NCI-H1694 treated with DMSO at 0.1 percent for 48 hours (cell line): ENCODE results near the gene PDGFRA.

Experiments
- DNase-seq: peaks from one replicate; lab custom pipeline; 2025; lab: John Stamatoyannopoulos, UW

PDGFRA gene

DNA sequence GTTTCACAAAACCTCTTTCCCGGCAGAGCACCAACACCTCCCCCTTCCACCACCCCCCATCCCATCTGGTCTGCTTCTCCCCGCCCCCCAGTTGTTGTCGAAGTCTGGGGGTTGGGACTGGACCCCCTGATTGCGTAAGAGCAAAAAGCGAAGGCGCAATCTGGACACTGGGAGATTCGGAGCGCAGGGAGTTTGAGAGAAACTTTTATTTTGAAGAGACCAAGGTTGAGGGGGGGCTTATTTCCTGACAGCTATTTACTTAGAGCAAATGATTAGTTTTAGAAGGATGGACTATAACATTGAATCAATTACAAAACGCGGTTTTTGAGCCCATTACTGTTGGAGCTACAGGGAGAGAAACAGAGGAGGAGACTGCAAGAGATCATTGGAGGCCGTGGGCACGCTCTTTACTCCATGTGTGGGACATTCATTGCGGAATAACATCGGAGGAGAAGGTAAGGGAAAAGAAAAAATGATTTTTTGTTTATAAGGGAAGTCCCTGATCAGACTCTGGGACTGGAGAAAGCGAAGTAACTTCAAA is at the start of gene PDGFRA:
TSS of gene PDGFRA (plus strand) at position 333 of the 541 bp plus-strand sequence. CDS start 29,476 bp downstream, outside the sequence.
- peak; percentile 2 for DNase-seq

DNA sequence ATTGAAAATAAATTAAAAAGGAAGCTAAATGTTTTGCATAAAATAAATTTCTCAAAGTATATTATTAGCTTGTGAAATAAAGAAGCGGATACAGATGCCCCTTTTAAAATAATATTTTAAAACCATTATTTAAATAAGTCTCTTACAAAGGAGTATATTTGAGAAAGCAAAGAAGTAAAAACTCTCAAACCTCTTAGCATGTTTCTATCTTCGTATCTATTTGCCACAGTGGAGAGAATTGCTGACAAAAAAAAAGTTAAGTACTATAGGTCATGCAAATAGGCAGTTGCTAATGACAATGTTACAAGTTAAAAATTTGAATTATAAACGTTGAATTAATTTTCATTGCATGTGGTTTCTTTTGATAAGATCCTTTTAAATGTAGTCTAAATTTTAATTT is 44.5 kb upstream of the PDGFRA start:
- no peak for DNase-seq

DNA sequence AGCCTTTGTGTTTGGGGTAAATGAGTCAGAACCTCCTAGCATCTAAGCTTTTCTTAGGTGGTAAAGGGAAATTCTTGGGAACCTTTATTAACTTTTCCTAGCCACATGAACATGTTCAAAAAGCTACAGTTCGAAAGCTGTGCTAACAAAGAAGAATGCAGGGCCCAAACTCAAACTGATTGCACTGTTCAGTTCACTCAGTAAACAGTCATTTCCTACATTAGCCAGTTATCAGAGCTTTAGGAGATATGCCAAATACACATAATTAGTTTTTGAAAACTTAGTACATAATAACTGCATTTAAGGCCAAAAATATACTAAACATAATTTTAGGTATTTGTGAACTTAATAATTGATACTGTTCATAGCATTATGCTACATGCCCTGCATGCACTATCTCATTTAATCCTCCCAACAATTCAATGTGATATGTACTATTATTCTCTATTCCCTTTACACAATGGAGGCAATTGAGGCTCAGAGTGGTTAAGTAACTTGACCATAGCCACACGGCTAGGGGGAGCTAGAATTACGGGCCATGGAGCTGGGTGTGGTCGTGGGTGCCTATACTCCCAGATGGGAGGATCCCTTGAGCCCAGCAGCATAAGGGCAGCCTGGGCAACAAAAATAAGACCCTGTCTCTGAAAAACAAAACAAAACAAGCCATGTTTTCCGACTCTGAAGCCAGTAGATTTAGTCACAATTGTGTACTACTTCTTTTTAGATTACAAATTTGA is 43.9 kb upstream of the PDGFRA start:
- DNase-seq: no peak

DNA sequence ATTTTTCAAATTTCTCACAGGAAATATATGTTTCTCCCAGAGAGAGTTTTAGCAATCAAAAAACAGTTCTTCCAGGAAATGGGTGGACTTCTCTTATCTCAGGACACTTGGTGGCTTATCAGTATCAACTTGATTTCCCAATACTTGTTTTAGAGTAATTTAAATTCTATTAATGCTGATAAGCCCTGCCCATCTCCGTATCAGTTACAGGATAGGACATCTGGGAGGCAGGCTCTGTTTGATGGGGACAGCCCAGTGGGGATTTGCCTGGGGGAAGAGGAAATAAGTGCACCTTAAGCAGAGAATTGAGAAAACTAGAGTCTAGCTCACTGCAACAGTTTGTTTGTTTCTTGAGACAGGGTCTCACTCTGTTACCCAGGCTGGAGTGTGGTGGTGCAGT is 43.2 kb upstream of the PDGFRA start:
- no peak for DNase-seq

DNA sequence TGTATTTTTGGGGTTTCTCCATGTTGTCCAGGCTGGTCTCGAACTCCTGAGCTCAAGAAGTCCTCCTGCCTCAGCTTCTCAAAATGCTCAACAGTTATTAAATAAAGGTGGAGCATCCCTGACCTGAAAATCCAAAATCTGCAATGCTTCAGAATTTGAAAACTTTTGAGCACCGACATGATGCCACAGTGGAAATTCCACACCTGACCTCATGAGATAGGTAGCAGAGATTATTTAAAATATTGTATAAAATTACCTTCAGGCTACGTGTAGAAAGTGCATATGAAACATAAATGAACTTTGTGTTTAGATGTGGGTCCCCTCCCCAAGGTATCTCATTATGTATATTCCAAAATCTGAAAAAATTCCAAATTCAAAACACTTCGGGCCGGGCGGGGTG is 42.7 kb upstream of the PDGFRA start:
- DNase-seq: no peak

DNA sequence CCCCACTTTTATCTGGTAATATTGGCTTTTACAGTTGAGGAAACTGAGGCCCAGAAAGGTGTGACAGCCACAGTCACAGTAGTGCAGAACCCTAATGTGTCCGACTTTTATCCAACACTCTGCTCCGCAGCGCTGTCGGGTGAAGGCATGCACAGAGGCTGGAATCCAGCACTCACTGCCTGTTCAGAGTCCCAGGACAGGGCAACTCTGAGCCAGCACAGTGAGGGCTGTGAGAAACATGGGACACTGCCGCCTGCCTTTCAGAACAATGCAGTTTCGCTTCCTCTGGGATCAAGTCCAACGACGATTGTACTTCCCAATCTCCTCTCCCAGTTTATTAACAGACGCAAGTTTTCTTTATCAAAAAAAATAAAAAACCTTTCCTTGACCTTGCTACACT is 41.9 kb upstream of the PDGFRA start:
- DNase-seq: no peak

DNA sequence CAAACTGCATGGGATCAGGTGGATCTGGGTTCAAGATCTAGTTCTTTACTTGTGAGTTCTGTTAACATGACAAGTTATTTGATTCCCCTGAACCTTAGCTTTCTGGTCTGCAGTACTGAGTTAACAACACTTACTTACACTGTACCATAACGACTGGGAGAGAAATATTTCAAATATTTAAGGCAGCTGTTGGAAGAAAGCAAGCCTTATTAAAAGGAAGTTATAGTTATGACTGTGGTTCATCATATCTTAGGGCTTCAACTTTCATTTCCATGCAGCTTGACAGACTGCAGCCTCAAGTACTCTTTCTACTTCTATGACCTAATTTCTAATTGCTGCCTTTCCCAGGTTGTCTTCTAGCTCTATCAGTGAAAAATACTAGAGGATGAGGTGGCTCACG is 40.0 kb upstream of the PDGFRA start:
- DNase-seq: no peak

- DNase-seq: no peak
These were observed 36.3 kb upstream of the PDGFRA start for GRCh38 chr4:54192811-54193210.

DNA sequence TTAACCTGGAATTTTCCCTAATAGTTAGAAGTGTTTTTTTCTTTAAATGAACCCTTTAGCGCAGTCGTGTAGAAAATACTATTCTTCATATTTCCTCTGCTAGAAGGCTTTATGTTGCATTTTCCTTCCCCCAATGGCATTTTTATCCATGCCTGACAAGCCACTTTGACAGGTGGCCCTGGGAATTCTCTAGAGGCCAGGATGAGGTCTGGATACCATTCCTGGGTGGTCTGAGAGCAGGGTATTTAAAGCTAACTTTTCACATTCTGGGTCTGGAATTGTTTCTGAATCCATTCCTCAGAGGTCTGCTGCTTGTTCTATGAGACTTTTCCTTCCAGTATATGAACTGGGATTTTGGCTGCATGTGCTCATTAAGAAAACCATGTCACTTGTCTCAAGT is 31.2 kb upstream of the PDGFRA start:
- DNase-seq: no peak

DNA sequence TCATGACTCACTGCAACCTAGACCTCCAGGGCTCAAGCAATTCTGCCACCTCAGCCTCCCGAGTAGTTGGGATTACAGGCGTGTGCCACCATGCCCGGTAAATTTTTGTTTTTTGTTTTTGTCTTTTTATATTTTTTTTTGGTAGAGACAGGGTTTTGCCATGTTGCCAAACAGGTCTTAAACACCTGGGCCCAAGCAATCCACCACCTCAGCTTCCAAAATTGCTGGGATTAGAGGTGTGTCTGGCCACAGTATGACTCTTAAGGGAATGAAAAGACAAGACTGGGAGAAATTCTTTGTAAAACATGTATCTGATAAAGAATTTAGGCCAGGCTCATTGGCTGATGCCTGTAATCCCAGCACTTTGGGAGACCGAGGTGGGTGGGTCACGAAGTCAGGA is 29.2 kb upstream of the PDGFRA start:
- DNase-seq: no peak

- DNase-seq: no peak
These were observed 19.5 kb upstream of the PDGFRA start for GRCh38 chr4:54209617-54210016.

DNA sequence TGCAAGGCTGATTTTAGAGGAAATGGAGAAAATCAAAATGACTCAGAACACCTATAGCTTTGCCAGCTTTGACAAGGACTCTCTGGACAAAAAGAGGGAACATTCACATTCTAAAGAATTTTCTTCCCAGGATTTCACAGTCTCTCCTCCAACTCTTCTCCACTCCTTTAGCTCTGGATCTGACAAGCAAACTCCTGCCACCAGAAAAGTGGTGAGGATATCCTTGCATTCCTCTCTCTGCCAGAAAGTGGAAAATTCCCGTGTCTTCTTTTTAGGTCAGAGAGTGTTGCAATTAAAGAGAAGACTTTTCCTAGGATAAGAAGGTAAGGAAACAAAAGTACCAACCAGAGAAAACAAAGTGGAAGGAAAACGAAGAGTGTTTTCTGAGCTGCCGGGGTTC is 16.1 kb upstream of the PDGFRA start:
- no peak for DNase-seq

DNA sequence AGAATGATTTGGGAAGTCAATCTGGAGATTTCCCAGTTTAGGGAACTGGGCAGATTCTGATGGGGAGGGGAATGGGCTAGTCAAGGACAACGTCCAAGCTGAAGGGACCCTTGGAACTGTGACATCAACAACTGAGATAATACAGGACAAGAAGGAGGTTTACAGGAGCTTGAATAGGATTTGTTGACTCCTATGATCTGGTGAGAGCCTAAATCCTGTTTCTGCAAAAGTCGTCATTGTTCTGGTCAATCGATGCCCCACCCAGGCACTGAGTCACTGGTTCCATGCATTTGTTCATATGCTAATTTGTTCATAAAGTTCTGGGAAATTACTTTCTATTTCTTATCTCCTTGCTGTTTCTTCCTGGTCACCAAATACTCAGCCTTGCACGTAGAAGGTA is 15.3 kb upstream of the PDGFRA start:
- no peak for DNase-seq

DNA sequence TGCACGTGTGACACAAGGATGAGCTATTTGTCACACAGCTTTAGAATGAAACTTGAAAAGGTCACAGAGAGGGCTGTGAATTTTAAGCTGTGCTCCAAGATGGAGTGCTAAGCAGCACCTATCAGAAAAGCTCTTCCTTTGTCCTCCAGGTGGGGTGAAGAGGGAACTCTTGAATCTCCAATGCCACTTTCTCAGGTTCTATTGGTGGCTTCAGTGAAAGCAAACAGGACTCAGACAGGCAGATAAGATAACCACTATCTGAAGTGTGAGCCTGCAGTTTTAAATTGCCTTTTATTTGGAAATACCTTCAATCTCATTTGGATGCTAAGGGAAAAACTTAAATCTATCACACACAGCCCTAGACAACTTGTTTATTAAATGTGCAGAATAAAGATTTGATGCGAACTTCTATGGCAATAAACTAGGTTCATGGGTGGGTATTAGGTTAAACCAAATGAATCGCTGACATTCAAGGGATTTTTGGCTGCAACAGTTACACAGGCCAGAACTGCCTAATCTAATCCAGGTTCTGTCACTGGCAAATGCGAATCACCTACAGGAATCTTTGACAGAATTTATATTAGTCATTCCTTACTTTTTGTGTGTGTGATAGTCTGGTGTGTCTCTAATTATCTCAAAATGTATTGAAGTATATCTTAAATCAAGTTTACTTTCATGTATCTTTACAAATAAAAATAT is 13.6 kb upstream of the PDGFRA start:
- no peak for DNase-seq

DNA sequence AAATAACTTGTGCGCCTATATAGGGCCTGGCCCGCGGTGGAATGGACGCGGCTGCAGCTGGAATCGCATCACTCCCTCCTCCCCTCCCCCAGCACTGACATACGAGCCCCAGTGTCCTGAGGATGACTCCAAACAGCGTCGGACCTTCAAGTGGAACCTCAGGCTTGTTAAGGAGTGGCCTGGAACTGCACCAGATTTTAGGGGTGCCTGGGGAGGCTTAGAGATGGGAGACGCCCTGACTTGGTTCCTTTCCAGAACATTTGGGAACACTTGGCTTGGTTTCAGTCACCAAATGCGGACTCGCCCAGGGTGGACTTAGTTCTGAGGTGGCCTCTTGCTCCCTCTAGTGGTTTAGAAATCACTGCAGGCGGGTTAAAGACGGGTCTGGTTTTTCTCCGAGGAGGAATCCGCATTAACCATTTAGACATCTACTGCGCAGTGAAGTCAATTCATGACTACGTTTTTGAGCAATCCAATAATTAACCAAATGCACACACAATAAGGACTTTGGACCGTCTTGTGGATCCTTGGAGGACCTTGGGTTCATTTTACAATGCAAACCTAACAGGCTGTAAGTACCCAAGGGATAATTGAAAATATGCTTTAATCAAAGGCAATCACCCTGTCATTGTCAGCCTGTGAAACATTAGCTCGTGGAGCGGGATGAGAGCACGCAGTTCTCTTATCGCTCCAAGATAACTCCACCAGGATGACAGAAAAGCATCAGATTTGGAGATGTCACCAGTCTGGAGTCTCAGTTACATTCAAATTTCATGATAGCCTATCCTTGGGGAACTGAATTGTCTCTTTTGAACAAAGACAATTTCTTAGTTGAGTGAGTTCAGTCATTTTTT is 11.2 kb upstream of the PDGFRA start:
- DNase-seq: peak; percentile 44

GRCh38 chr4:54218736-54219135 is 10.4 kb upstream of the PDGFRA start:
- DNase-seq: no peak

DNA sequence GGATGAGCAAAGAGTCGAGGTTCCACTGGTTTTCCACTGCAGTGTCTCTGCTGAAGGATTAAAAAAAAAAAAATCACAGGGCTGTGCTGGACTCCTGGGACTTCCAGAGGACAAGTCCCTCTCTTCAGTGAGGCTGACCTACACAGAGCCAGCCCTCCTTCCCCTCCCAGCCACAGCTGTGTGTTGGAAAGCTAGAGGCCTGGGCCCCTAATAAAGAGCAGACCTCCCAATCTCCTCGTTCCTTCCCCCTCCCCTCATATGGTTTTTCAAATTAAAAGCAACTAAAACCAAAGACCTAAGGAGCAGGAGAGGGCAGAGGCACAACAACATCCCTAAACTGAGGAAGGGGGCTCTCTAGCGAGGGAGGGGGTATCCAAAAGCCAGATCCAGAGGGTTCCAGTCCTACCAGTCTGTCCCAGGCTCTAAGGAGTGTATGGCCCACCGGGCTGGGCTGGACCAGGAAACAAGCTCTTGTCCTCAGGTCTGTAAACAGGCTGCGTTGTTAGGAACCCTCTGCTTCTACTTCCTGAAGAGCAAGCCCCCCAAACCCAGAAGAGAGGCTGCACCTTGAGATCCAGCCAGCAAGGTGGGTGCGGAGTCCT is 4.0 kb upstream of the PDGFRA start:
- no peak for DNase-seq

GRCh38 chr4:54225598-54226403 is 3.3 kb upstream of the PDGFRA start:
- DNase-seq: no peak

GRCh38 chr4:54226404-54227255 is 2.5 kb upstream of the PDGFRA start:
- DNase-seq: no peak
